ENCODE measurements around the gene OR2V2.

The OR2V2 gene

GRCh38 chr5:181182651-181183050 lies 35.3 kb downstream of the OR2V2 start:
- peak overlapping the region; percentile 79 for H3K4me3 Mint-ChIP-seq
- H3K36me3 Mint-ChIP-seq (ENCODE audit: low read depth) = no peaks in the 10 kb centered on the region
- no peaks in the 10 kb centered on the region for H3K9me3 Mint-ChIP-seq
- H3K27me3 Mint-ChIP-seq (ENCODE audit: low read depth) = peaks cover 6% of the 10 kb centered on the region
- H3K4me1 Mint-ChIP-seq (ENCODE audit: low read depth) = peaks cover 14% of the 10 kb centered on the region
- peak overlapping the region; percentile 72 for H3K27ac Mint-ChIP-seq

- H3K27me3 Mint-ChIP-seq (ENCODE audit: low read depth) = peaks cover 14% of the 10 kb centered on the region
- H3K36me3 Mint-ChIP-seq (ENCODE audit: low read depth) = peaks cover 8% of the 10 kb centered on the region
- H3K4me1 Mint-ChIP-seq (ENCODE audit: low read depth) = peaks cover 27% of the 10 kb centered on the region
- no peaks in the 10 kb centered on the region for H3K9me3 Mint-ChIP-seq
- no peak overlapping the region for H3K27ac Mint-ChIP-seq
- H3K4me3 Mint-ChIP-seq = peak overlapping the region; percentile 90
Measured at GRCh38 chr5:181184845-181185216, 37.4 kb downstream of the OR2V2 start.

GRCh38 chr5:181185560-181185959 lies 38.2 kb downstream of the OR2V2 start:
- Mint-ChIP-seq H3K27ac (no peak overlapping the region), H3K9me3 (no peaks in the 10 kb centered on the region), H3K27me3 (ENCODE audit: low read depth) (peaks cover 14% of the 10 kb centered on the region), H3K4me1 (ENCODE audit: low read depth) (peaks cover 32% of the 10 kb centered on the region), H3K4me3 (no peak overlapping the region), H3K36me3 (ENCODE audit: low read depth) (peaks cover 8% of the 10 kb centered on the region)

- H3K27ac Mint-ChIP-seq = no peak overlapping the region
- H3K4me1 Mint-ChIP-seq (ENCODE audit: low read depth) = peaks cover 32% of the 10 kb centered on the region
- H3K36me3 Mint-ChIP-seq (ENCODE audit: low read depth) = peaks cover 8% of the 10 kb centered on the region
- H3K4me3 Mint-ChIP-seq = no peak overlapping the region
- H3K27me3 Mint-ChIP-seq (ENCODE audit: low read depth) = peaks cover 14% of the 10 kb centered on the region
- no peaks in the 10 kb centered on the region for H3K9me3 Mint-ChIP-seq
Measured at GRCh38 chr5:181186022-181186421, 38.6 kb downstream of the OR2V2 start.

DNA sequence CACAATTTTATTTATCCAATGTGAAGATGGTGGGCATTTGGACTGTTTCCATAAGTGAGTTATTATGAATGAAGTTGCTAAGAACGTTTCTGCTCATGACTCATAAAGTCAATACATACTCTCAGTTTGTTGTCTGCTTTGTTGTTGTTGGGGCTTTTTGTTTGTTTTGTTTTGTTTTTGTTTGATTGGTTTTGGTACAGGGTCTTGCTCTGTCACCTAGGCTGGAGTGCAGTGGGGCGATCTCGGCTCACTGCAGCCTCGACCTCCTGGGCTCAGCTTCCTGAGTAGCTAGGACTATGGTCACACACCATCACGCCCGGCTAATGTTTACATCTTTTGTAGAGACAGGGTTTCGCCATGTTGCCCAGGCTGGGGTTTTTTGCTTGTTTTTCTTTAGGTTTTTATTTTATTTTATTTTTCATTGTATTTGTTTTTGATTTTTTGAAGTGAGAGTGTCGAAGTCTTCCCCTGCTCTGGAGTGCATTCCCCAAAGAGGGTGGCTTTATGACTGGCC lies 39.7 kb downstream of the OR2V2 start:
- Mint-ChIP-seq H3K27ac (no peak overlapping the region), H3K4me3 (no peak overlapping the region), H3K36me3 (ENCODE audit: low read depth) (peaks cover 11% of the 10 kb centered on the region), H3K4me1 (ENCODE audit: low read depth) (peaks cover 31% of the 10 kb centered on the region), H3K9me3 (no peaks in the 10 kb centered on the region), H3K27me3 (ENCODE audit: low read depth) (peaks cover 14% of the 10 kb centered on the region)

DNA sequence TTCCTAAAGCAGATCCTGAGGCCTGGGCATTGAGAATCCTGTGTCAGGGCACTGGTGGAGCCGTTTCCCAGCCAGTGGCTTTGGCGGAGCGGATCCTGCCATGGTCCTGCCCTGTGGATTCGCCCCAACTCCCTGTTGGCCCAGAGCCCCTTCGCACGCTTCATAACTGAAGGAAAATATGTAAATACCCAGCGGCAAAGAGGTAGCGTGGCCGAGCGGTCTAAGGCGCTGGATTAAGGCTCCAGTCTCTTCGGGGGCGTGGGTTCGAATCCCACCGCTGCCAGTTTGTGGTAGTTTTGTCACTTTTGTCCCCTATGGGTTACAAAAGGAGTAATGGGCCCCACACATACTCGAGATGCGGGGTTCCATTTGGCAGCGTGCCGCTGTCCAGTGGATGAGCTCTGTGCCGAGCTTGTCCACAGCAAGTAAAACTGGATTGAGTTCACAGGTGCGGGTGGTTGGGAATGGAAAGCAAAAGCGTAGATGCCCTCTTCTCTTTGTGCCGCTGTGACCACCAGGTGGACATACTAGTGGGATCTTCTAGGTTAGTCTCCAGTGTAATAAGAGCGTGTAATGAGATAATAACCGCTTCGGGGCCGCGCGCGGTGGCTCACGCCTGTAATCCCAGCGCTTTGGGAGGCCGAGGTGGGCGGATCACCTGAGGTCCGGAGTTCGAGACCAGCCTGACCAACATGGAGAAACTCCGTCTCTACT lies 40.3 kb downstream of the OR2V2 start:
- no peaks in the 10 kb centered on the region for H3K9me3 Mint-ChIP-seq
- peaks cover 35% of the 10 kb centered on the region for H3K4me1 Mint-ChIP-seq (ENCODE audit: low read depth)
- H3K27me3 Mint-ChIP-seq (ENCODE audit: low read depth) = peaks cover 13% of the 10 kb centered on the region
- H3K4me3 Mint-ChIP-seq = peak overlapping the region; percentile 92
- peak overlapping the region; percentile 94 for H3K27ac Mint-ChIP-seq
- peaks cover 11% of the 10 kb centered on the region for H3K36me3 Mint-ChIP-seq (ENCODE audit: low read depth)

DNA sequence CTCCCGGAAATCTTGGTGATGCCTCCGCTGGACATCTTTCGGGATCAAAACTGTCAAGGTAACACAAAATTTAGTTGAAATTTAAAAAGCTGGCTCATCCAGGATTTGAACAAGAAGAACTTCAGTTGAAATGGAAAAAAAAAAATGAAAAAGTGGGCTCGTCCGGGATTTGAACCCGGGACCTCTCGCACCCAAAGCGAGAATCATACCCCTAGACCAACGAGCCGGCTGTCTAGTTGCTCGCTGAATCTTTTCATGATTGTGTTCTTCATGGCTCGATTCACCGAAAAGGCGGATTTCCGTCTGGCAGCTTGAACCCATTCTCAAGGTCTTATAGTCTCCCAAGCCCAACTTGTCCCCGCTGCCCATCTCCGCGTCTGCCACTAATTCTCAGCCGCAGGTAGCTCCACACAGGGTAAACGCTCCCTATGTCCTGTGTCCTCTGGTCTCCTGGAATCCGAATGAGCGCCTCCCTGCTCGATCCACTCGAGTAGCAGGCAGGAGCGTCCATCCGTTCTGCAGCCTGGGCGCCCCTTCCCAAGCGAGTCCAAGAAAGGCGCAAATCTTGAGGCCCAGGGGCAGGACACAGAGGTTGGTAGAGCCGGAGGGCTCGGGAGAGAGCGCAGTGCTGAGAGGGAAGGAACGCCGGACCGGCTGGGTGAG lies 41.4 kb downstream of the OR2V2 start:
- H3K9me3 Mint-ChIP-seq = no peaks in the 10 kb centered on the region

DNA sequence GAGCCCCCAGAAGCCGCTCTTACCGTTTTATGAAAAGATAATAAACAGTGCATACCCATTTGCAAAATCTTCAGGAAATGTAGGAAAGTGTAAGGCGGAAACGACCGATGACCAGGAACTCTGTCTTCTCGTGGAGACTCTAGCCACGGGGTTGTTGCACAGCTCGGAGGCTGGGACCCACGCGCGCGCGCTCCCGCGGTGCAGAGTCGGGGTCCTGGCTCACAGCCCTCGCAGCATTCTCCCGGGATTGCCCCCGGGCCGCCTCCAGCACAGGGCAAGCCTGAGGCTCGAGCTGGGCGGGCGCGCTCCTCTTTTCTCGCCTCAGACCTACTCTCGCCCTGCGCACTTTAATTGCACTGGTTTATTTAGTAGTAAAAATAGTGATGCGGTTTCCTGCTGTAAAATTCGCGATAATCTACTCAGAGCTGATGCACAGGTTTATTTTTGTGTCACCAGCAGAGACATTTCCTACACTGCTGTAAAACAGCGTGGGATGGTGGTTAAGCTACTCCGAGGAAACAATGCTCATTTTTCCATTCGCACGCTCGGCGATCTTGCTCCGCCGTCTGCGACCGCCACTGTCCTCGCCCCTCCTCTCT lies 42.1 kb downstream of the OR2V2 start:
- Mint-ChIP-seq H3K36me3 (ENCODE audit: low read depth) (peaks cover 11% of the 10 kb centered on the region), H3K27ac (peak overlapping the region; percentile 94), H3K4me3 (peak overlapping the region; percentile 92), H3K9me3 (no peaks in the 10 kb centered on the region), H3K27me3 (ENCODE audit: low read depth) (peaks cover 13% of the 10 kb centered on the region), H3K4me1 (ENCODE audit: low read depth) (peaks cover 34% of the 10 kb centered on the region)

More for the DNA sequence above, 41.4 kb downstream of the OR2V2 start:
- peaks cover 37% of the 10 kb centered on the region for H3K4me1 Mint-ChIP-seq (ENCODE audit: low read depth)
- peaks cover 11% of the 10 kb centered on the region for H3K36me3 Mint-ChIP-seq (ENCODE audit: low read depth)
- H3K4me3 Mint-ChIP-seq = peak overlapping the region; percentile 92
- peak overlapping the region; percentile 94 for H3K27ac Mint-ChIP-seq
- H3K27me3 Mint-ChIP-seq (ENCODE audit: low read depth) = peaks cover 13% of the 10 kb centered on the region

DNA sequence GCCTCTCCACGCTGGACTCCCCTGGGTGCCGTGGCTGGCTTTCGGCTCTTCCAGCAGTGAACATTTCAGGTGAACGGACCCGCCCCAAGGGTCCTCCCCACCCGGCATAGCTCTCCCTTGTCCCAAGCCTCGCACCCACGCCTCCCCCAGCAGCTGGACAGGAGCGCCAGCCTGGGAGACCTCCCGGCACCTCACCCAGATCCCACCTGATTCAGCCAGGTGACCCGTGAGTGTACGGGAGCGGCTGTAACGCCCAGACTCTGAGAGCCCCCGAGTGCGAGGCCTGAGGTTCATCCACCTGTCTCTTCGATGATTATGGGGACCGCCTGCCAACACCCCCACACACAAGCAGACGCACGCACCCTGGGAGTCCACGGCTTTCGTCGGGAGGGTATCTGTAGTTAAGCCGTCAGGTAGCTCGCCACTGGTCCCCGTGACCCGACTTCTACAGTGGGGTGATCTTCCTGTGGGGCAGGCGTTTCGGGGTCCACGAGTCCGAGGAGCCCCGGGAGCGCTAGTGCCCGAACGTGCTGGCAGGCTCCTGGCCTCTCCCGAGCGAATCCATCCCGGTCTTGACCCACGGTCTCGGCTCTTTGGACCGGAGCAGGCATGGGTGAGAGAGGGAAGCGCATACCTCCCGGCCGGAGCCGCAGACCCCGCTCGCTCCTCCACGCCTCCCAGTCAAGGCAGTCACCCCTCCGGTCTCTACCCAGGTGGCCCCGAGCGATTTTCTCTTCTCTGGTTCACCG lies 42.8 kb downstream of the OR2V2 start:
- Mint-ChIP-seq H3K4me1 (ENCODE audit: low read depth) (peaks cover 31% of the 10 kb centered on the region), H3K36me3 (ENCODE audit: low read depth) (peaks cover 11% of the 10 kb centered on the region)

DNA sequence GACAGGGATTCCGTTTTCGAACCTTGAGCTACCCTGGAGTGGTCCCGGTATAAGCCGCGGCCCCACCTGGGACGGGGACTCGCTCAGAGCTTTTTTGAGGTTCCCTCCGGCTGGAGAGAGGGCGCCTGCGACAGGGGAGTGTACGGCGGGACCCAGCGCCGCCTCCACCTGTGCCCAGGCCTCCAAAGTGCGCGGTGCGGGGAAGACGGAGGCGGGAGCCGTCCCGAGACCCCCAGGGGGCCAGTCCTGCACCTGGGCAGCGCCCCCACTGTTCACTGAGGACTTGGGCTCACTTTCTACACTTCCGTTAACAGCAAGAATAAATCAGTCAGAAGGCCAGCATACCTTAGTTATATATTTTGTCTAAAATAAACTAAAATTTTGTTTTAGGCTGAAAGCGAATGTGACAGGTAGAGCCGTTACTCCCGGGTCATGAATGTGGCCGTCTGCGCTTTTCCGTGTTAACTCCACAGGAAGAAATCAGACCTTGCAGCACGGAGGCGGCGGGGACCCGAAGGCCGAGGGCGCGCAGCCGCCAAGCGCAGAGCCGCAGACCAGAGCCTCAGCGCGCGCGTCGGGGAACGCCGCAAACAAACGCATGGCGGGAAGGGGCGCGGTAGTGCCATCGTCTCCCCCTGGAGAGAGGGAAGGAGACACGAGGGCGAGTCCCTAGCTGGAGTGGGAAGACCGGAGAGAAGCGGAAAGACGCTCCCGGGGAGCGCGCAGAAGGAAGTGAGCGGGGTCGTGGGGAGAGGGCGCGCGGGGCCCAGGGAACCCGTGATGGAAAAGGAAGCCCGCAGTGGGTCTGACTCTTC lies 43.5 kb downstream of the OR2V2 start:
- Mint-ChIP-seq H3K27me3 (ENCODE audit: low read depth) (peaks cover 13% of the 10 kb centered on the region), H3K36me3 (ENCODE audit: low read depth) (peaks cover 11% of the 10 kb centered on the region), H3K4me1 (ENCODE audit: low read depth) (peaks cover 31% of the 10 kb centered on the region)

More for the DNA sequence above, 42.8 kb downstream of the OR2V2 start:
- peak overlapping the region; percentile 92 for H3K4me3 Mint-ChIP-seq
- no peaks in the 10 kb centered on the region for H3K9me3 Mint-ChIP-seq
- H3K27ac Mint-ChIP-seq = peak overlapping the region; percentile 94
- H3K27me3 Mint-ChIP-seq (ENCODE audit: low read depth) = peaks cover 13% of the 10 kb centered on the region

DNA sequence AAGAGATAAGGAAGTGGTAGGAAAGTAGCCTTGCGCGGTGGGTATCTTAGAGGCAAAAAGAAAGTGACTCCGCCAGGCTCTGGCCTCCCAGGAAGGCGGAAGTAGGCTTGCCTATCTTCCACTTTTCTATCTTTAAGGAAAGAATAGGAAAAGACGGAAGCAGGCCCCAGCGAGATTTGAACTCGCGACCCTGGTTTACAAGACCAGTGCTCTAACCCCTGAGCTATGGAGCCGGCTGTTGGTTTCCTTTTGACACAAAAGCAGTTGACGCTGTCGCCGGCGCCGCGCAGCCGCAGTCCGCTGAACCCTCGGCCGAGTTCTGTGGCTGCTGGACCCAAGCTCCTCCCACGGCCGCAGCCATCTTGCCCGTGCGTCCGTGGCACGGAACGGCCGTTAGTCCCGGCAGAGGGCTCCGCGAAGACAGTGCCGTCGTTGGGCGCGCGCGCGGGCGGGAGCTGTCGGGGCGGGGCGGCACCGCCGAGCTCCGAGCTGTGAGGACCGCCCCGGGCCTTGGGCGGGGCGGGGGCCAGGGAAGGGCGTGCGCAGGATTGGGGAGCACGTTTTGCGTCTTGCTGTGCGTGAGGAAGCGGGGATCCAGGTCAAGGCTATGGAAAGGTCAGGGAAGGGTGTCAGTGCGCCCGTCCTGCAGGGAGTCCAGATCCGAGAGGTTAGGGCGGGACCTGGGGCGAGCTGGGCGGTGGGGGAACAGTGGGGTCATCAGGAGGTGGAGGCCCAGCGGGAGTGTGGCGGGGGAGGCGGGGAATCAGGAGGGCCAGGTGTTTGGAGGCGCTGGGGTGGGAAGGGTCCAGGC lies 44.3 kb downstream of the OR2V2 start:
- Mint-ChIP-seq H3K4me1 (ENCODE audit: low read depth) (peaks cover 31% of the 10 kb centered on the region), H3K36me3 (ENCODE audit: low read depth) (peaks cover 11% of the 10 kb centered on the region)

More for the DNA sequence above, 43.5 kb downstream of the OR2V2 start:
- Mint-ChIP-seq H3K27ac (peak overlapping the region; percentile 95), H3K4me3 (peak overlapping the region; percentile 92), H3K9me3 (no peaks in the 10 kb centered on the region)

GRCh38 chr5:181192337-181193046 lies 45.1 kb downstream of the OR2V2 start:
- Mint-ChIP-seq H3K4me1 (ENCODE audit: low read depth) (peaks cover 31% of the 10 kb centered on the region), H3K27ac (peak overlapping the region; percentile 95), H3K4me3 (peak overlapping the region; percentile 92), H3K36me3 (ENCODE audit: low read depth) (peaks cover 11% of the 10 kb centered on the region), H3K9me3 (no peaks in the 10 kb centered on the region), H3K27me3 (ENCODE audit: low read depth) (peaks cover 13% of the 10 kb centered on the region)

More for the DNA sequence above, 44.3 kb downstream of the OR2V2 start:
- Mint-ChIP-seq H3K4me3 (peak overlapping the region; percentile 92), H3K27ac (peak overlapping the region; percentile 95), H3K27me3 (ENCODE audit: low read depth) (peaks cover 13% of the 10 kb centered on the region), H3K9me3 (no peaks in the 10 kb centered on the region)
